Vagina (tissue), 2 donors: ENCODE measurements around the gene TIMM22. TPM values are rescaled to one million over a fixed set of nuclear protein-coding genes. Genes with fewer than 3 reads are reported as not detected.

Experiments
- DNase-seq, 2 donors: peaks; one replicate each; pipeline ENCODE4 v3.0.0-alpha.2; 2017; ENCODE audit errors: extremely low spot score in 2 of 2
- H3K27ac ChIP-seq: fragments of 200-600 bp; sonication (generic); one replicate; pipeline ENCODE4 v1.5.1; 2019
- H3K27me3 ChIP-seq: fragments of 200-600 bp; sonication (generic); one replicate; pipeline ENCODE4 v1.5.1; 2019
- H3K36me3 ChIP-seq, 2 donors: fragments of 200-600 bp; sonication (generic); one replicate each; pipeline ENCODE4 v1.5.1; 2017 to 2019
- H3K4me1 ChIP-seq: fragments of 200-600 bp; sonication (generic); one replicate; pipeline ENCODE4 v1.5.1; 2019
- H3K4me3 ChIP-seq, 2 donors: fragments of 200-600 bp; sonication (generic); 1 replicate in 1 of 2; 2 replicates in 1 of 2; pipeline ENCODE4 v1.5.1; 2016 to 2019
- H3K9me3 ChIP-seq: fragments of 200-600 bp; sonication (generic); one replicate; pipeline ENCODE4 v1.5.1; 2019
- POLR2A ChIP-seq, 2 donors: fragments of 450-650 bp; IDR thresholded peaks; one replicate each; pipeline ENCODE4 v1.6.1; 2017; ENCODE audit warnings: antibody characterized with exemption in 2 of 2, mild to moderate bottlenecking in 2 of 2, moderate library complexity in 2 of 2
- POLR2AphosphoS5 ChIP-seq, 2 donors: sonication (generic); formaldehyde crosslinking; IDR thresholded peaks; one replicate each; pipeline ENCODE4 v1.9.0; 2017; ENCODE audit warnings: antibody characterized with exemption in 2 of 2, mild to moderate bottlenecking in 2 of 2, low read depth in 1 of 2; ENCODE audit not compliant: insufficient read depth in 1 of 2
- intact Hi-C: fragments of 100-400 bp; cut with DNase I; formaldehyde crosslinking; loops from one replicate; pipeline ENCODE4 v1.15.1; 2023
- total RNA-seq: library from RNA; depleted of rRNA; stranded (reverse); fragments of >200 nt; gene quantifications from one replicate; pipeline ENCODE4 v1.2.3, GENCODE V29; 2016
- TF ChIP-seq, protein P1 (sequence below), 3 experiments: fragments of 450-650 bp in 2 of 3; fragments of 200-600 bp in 1 of 3; sonication (generic) in 1 of 3; IDR thresholded peaks; one replicate each; pipeline ENCODE4 v1.5.1; 2017 to 2019; ENCODE audit warnings: antibody characterized with exemption in 3 of 3, mild to moderate bottlenecking in 2 of 3, moderate library complexity in 2 of 3

TIMM22 gene
- total RNA-seq, 1 donor from 2014 or later: 8.8 TPM

DNA sequence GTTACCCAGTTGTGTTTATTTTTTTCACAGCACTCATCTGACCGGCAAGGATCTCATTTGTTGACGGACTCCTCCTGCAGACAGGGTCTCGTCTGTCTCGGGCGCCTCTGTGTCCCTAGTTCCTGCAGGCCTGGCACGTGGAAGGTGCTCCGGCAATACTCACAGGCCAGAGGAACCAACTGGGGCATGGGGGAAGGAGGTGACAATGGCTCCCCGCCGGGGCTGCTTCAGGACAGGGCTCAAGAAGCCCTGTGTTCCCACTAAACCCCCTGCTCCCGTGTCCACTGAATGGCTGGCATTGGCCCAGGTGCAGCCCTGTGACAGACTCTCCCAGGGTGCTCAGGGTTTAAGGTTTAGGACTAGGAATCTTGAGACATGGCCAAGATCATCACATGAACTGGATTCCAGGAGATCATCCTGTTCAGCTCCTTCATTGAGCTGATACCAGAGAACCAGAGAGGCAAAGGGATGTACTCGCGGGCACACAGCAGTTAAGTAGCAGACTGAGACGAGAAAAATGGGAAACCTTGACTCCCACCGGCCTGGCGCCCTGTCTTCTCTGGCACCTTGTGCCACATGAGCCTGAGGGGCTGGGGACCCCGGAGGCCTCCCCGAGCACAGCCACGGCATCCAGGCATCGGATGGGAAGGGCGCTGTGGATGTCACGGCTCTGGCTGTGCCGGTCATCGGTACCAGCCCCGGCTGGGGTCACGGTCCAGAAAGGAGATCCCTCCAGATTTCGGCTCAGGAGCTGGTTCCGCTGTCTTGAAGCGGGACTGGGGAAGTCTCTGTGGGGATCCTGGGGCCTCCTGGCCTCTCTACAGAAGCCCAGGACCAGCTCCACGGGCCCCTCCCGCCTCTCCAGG, 29.0 kb downstream of the TIMM22 start:
- no peaks in the 10 kb centered on the region for H3K27me3 ChIP-seq
- intact Hi-C loops: no loop called here
- H3K36me3 ChIP-seq: peaks cover 0 to 14% of the 10 kb centered on the region in 2 donors
- no peak for TF ChIP-seq POLR2A (IDR thresholded peaks at IDR 0.05)
- TF ChIP-seq, protein P1, sequence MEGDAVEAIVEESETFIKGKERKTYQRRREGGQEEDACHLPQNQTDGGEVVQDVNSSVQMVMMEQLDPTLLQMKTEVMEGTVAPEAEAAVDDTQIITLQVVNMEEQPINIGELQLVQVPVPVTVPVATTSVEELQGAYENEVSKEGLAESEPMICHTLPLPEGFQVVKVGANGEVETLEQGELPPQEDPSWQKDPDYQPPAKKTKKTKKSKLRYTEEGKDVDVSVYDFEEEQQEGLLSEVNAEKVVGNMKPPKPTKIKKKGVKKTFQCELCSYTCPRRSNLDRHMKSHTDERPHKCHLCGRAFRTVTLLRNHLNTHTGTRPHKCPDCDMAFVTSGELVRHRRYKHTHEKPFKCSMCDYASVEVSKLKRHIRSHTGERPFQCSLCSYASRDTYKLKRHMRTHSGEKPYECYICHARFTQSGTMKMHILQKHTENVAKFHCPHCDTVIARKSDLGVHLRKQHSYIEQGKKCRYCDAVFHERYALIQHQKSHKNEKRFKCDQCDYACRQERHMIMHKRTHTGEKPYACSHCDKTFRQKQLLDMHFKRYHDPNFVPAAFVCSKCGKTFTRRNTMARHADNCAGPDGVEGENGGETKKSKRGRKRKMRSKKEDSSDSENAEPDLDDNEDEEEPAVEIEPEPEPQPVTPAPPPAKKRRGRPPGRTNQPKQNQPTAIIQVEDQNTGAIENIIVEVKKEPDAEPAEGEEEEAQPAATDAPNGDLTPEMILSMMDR (IDR thresholded peaks at IDR 0.05): no peak
- TF ChIP-seq POLR2AphosphoS5 (IDR thresholded peaks at IDR 0.05; ENCODE audit: insufficient read depth in 1 of 2, low read depth in 1 of 2): no peak
- H3K4me1 ChIP-seq: peaks cover 44% of the 10 kb centered on the region
- no peaks in the 10 kb centered on the region for H3K9me3 ChIP-seq
- H3K27ac ChIP-seq: no peak overlapping the region
- DNase-seq: no peak
- no peak overlapping the region for H3K4me3 ChIP-seq

DNA sequence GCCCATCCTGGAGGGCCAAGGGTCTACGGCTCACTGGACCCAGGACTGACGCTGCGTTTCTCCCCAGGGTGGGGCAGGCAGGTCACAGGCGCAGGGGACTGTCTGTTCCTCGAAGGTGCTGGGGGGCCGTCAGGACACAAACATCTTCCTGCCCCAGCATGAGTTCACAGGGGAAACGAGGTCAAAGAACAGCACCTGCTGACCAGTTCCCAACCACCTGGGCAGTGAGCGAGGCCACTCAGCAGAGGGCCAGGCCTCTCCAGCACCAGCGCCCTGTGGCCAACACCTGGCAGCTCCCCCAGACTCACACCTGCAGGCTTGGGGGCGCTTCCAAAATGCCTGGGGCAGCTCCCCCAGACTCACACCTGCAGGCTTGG, 29.7 kb downstream of the TIMM22 start:
- H3K9me3 ChIP-seq: no peaks in the 10 kb centered on the region
- peaks cover 51% of the 10 kb centered on the region for H3K4me1 ChIP-seq
- no peak overlapping the region for H3K27ac ChIP-seq
- no peak for DNase-seq
- peaks cover 0 to 14% of the 10 kb centered on the region in 2 donors for H3K36me3 ChIP-seq
- H3K4me3 ChIP-seq: no peak overlapping the region
- intact Hi-C loops: no loop called here
- TF ChIP-seq POLR2A (IDR thresholded peaks at IDR 0.05) (no peak), POLR2AphosphoS5 (IDR thresholded peaks at IDR 0.05; ENCODE audit: insufficient read depth in 1 of 2, low read depth in 1 of 2) (no peak)
- TF ChIP-seq, protein P1 (IDR thresholded peaks at IDR 0.05): no peak
- no peaks in the 10 kb centered on the region for H3K27me3 ChIP-seq

DNA sequence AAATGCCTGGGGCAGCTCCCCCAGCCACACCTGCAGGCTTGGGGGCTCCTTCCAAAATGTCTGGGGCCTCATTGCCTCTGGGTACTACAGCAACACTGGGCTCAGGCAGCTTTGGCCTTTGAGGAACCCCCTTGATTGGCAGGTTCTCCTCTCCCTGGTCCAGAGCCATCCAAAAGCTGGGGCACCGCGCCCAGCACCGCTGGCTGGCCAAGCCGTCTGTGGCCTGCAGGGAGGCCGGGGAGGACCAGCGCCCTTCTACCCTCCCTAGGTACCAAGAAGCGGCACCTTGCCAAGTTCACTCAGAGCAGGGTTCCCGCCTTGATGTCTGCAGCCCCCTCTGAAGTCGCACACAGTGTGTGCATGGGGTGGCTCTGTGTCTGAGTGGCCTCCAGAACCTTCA, 30.1 kb downstream of the TIMM22 start:
- Histone ChIP-seq H3K27me3 (no peaks in the 10 kb centered on the region), H3K9me3 (no peaks in the 10 kb centered on the region), H3K4me1 (peaks cover 55% of the 10 kb centered on the region), H3K36me3 (peaks cover 0 to 14% of the 10 kb centered on the region in 2 donors), H3K4me3 (no peak overlapping the region), H3K27ac (peak overlapping the region; percentile 20)
- DNase-seq: no peak
- intact Hi-C loops: no loop called here
- TF ChIP-seq POLR2A (IDR thresholded peaks at IDR 0.05) (no peak), POLR2AphosphoS5 (IDR thresholded peaks at IDR 0.05; ENCODE audit: insufficient read depth in 1 of 2, low read depth in 1 of 2) (no peak)

DNA sequence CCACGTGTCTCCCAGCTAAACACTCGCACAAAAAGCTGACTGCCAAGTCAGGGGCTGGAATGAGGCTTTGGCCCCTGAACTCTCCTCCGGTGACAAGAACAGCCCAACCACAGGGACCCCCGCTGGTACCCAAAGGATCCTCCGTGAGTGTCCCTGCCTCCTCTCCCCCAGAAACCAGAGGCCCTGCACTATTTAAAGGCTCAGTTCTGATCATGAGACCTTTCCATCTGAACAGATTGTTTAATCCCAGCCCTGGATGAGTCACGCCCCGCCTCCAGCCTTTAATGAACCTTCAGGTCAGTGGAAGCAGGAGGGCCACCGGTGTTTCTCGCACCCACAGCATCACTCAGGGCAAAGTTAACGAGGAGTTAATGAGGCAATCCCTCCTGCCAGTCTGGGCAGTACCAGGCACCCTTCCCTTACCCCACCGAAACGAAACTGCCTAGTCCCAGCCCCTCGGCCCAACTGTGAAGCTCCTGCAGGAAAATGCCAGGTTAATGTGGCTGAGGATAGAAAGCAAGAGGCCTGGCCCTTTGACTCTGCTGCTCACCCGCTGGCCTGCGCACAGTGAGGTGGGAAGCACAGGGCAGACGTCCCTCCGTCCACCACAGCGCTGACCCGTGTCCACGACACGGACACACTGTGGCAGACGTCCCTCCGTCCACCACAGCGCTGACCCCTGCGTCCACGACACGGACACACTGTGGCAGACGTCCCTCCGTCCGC, 32.4 kb downstream of the TIMM22 start:
- Histone ChIP-seq H3K27ac (peak overlapping the region; percentile 79), H3K4me3 (no peak overlapping the region), H3K4me1 (peaks cover 56% of the 10 kb centered on the region), H3K36me3 (peaks cover 0 to 7% of the 10 kb centered on the region in 2 donors), H3K9me3 (no peaks in the 10 kb centered on the region), H3K27me3 (no peaks in the 10 kb centered on the region)
- TF ChIP-seq POLR2A (IDR thresholded peaks at IDR 0.05) (peak in 1 of 2 donors; percentile 23), POLR2AphosphoS5 (IDR thresholded peaks at IDR 0.05; ENCODE audit: insufficient read depth in 1 of 2, low read depth in 1 of 2) (peak; percentile 62 to 74)
- TF ChIP-seq, protein P1 (IDR thresholded peaks at IDR 0.05): no peak
- intact Hi-C loops: no loop called here
- no peak for DNase-seq

DNA sequence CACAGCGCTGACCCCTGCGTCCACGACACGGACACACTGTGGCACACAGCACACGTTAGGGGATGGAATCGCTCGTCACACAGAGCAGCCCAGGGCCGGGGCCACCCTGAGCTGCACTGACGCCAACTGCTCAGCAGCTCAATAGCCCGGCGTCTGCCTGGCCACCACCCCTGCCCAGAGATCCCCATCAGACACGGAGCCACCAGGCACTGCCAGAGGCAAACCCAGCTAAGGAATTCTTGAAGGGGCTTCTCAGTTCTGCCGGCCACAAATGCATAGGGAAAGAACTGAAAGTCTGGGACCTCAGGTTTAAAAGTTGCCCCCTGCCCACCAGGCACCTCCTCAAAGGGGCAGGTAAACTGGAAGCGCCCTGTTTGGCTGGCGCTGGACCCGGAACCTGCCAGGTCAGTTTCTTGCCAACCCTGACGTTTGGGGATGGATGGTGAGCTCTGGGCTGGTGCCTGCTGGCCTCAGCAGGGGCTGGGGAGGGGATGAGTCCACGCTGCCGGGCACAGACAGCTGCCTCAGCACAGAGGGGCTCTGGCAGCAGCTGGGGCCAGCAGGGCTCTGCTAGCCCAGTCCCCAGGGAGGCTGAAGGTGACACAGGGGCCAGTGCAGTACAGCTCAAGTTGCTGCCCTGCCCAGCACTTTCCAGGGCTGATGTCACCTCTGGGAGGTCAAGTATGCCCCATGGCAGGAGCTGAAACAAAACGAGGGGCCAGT, 33.2 kb downstream of the TIMM22 start:
- DNase-seq: no peak
- intact Hi-C loops: no loop called here
- H3K27me3 ChIP-seq: no peaks in the 10 kb centered on the region
- TF ChIP-seq POLR2A (IDR thresholded peaks at IDR 0.05): no peak
- TF ChIP-seq POLR2AphosphoS5 (IDR thresholded peaks at IDR 0.05; ENCODE audit: insufficient read depth in 1 of 2, low read depth in 1 of 2): no peak
- TF ChIP-seq, protein P1 (IDR thresholded peaks at IDR 0.05): no peak
- peak overlapping the region; percentile 79 for H3K27ac ChIP-seq
- H3K9me3 ChIP-seq: no peaks in the 10 kb centered on the region
- peaks cover 0 to 7% of the 10 kb centered on the region in 2 donors for H3K36me3 ChIP-seq
- H3K4me1 ChIP-seq: peaks cover 55% of the 10 kb centered on the region
- H3K4me3 ChIP-seq: peak overlapping the region in 1 of 2 donors; percentile 47
